OCI-LY1 (cell line): ENCODE measurements around the gene KRT39.

Experiments
- H2AFZ ChIP-seq: fragments of 200-600 bp; sonication (generic), shearing (Covaris generic); 2 replicates; pipeline ENCODE4 v1.6.0; 2014; ENCODE audit warnings: antibody characterized with exemption, mild to moderate bottlenecking, low read length
- H3F3A ChIP-seq: fragments of 200-600 bp; sonication (generic), shearing (Covaris generic); 2 replicates; pipeline ENCODE4 v1.6.0; 2014; ENCODE audit warnings: mild to moderate bottlenecking, antibody characterized with exemption, low read length, moderate library complexity; ENCODE audit not compliant: insufficient read depth
- H3K27ac ChIP-seq: fragments of 200-600 bp; sonication (generic); 2 replicates; pipeline ENCODE4 v1.5.1; 2014; ENCODE audit warnings: low read length, mixed run types, mild to moderate bottlenecking, low read depth; ENCODE audit not compliant: poor library complexity, severe bottlenecking
- H3K27me3 ChIP-seq: fragments of 200-600 bp; sonication (generic); 2 replicates; pipeline ENCODE4 v1.6.0; 2014; ENCODE audit warnings: antibody characterized with exemption, mild to moderate bottlenecking, low read length, moderate library complexity; ENCODE audit not compliant: insufficient read depth
- H3K36me3 ChIP-seq: fragments of 200-600 bp; sonication (generic); 2 replicates; pipeline ENCODE4 v1.6.1; 2014; ENCODE audit warnings: mild to moderate bottlenecking, antibody characterized with exemption, low read length, moderate library complexity, mixed read lengths; ENCODE audit not compliant: insufficient read depth
- H3K4me1 ChIP-seq: fragments of 200-600 bp; sonication (generic); 2 replicates; pipeline ENCODE4 v1.5.1; 2014; ENCODE audit warnings: mild to moderate bottlenecking, low read length, moderate library complexity; ENCODE audit not compliant: insufficient read depth, severe bottlenecking
- H3K4me2 ChIP-seq: fragments of 200-600 bp; sonication (generic), shearing (Covaris generic); 2 replicates; pipeline ENCODE4 v1.6.1; 2014; ENCODE audit warnings: low read length
- H3K4me3 ChIP-seq: fragments of 200-600 bp; sonication (generic); 2 replicates; pipeline ENCODE4 v1.5.1; 2014; ENCODE audit warnings: low read length, low read depth, mild to moderate bottlenecking, mixed read lengths; ENCODE audit not compliant: poor library complexity, severe bottlenecking
- H3K79me2 ChIP-seq: fragments of 200-600 bp; shearing (Covaris generic); 2 replicates; pipeline ENCODE4 v1.6.1; 2016; ENCODE audit warnings: mixed run types, low read length, mixed read lengths; ENCODE audit not compliant: insufficient read depth
- H3K9ac ChIP-seq: fragments of 200-600 bp; sonication (generic), shearing (Covaris generic); 2 replicates; pipeline ENCODE4 v1.6.1; 2014; ENCODE audit warnings: mild to moderate bottlenecking, low read length, mixed read lengths
- H3K9me2 ChIP-seq: fragments of 200-600 bp; sonication (generic), shearing (Covaris generic); 2 replicates; pipeline ENCODE4 v1.6.1; 2014; ENCODE audit warnings: low read depth, mild to moderate bottlenecking, low read length, mixed read lengths
- H3K9me3 ChIP-seq: fragments of 200-600 bp; shearing (Covaris generic); 2 replicates; pipeline ENCODE4 v1.6.1; 2014; ENCODE audit warnings: low read length, mixed read lengths
- H4K20me1 ChIP-seq: fragments of 200-600 bp; sonication (generic), shearing (Covaris generic); 2 replicates; pipeline ENCODE4 v1.6.0; 2016; ENCODE audit warnings: mild to moderate bottlenecking, low read length; ENCODE audit not compliant: insufficient read depth
- EZH2 ChIP-seq: fragments of 200-600 bp; sonication (generic), shearing (Covaris generic); IDR thresholded peaks from 2 replicates; pipeline ENCODE4 v1.8.0; 2017; ENCODE audit warnings: borderline replicate concordance, mixed run types, mild to moderate bottlenecking, antibody characterized with exemption, low read length, moderate library complexity, mixed read lengths
- TF ChIP-seq, protein P1 (sequence below): fragments of 200-600 bp; sonication (generic), shearing (Covaris generic); IDR thresholded peaks from 2 replicates; pipeline ENCODE4 v1.5.1; 2017; ENCODE audit warnings: mild to moderate bottlenecking, antibody characterized with exemption, low read length, moderate library complexity, mixed read lengths

The KRT39 gene

DNA sequence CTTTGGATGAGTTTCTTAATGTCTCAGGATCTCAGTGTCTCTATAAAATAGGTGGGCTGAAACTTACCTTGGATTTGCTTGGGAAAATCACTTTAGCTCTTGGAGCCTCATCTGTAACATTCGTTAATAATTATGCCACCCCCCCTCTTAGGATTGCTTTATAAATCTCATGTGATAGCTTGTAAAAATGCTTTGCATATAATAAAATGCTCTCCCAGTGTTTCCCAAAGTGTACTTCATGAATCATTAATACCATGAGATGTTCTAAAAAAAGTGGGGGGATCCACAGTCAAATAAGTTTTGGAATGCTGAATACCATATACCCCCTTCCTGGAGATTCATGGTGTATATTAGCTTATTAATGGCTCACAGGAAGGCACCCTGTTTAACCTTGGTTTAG is 5.2 kb downstream of the KRT39 start:
- no peaks in the 10 kb centered on the region for H4K20me1 ChIP-seq
- H3K27me3 ChIP-seq = no peaks in the 10 kb centered on the region
- H3K9me2 ChIP-seq = no peaks in the 10 kb centered on the region
- no peaks in the 10 kb centered on the region for H3K36me3 ChIP-seq
- H3K4me1 ChIP-seq = no peaks in the 10 kb centered on the region
- H3K9me3 ChIP-seq = no peaks in the 10 kb centered on the region
- H2AFZ ChIP-seq = no peak overlapping the region
- no peak overlapping the region for H3K9ac ChIP-seq
- H3K4me3 ChIP-seq = no peak overlapping the region
- no peak overlapping the region for H3K27ac ChIP-seq
- TF ChIP-seq, protein P1, sequence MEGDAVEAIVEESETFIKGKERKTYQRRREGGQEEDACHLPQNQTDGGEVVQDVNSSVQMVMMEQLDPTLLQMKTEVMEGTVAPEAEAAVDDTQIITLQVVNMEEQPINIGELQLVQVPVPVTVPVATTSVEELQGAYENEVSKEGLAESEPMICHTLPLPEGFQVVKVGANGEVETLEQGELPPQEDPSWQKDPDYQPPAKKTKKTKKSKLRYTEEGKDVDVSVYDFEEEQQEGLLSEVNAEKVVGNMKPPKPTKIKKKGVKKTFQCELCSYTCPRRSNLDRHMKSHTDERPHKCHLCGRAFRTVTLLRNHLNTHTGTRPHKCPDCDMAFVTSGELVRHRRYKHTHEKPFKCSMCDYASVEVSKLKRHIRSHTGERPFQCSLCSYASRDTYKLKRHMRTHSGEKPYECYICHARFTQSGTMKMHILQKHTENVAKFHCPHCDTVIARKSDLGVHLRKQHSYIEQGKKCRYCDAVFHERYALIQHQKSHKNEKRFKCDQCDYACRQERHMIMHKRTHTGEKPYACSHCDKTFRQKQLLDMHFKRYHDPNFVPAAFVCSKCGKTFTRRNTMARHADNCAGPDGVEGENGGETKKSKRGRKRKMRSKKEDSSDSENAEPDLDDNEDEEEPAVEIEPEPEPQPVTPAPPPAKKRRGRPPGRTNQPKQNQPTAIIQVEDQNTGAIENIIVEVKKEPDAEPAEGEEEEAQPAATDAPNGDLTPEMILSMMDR = no peak
- TF ChIP-seq EZH2 = no peak
- no peaks in the 10 kb centered on the region for H3F3A ChIP-seq
- H3K79me2 ChIP-seq = no peaks in the 10 kb centered on the region
- H3K4me2 ChIP-seq = no peak overlapping the region

DNA sequence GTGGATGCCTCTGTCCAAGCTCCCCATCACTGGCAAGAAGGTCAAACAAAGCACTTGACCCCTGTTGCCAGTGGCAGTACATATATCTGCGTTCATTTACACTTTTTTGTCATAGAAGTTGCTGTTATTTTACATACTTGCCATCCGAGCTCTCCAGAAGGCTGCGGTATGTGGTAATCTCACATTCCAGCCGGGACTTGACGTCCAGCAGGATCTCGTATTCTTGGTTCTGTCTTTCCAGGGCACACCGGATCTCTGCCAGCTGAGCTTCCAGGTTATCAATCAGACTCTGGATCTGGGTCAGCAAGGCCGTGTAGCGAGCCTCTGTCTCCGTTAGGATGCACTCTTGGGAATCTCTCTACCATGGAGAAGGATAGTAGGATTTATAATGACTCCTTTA is 6.6 kb downstream of the KRT39 start:
- H3K4me2 ChIP-seq = no peak overlapping the region
- H3K36me3 ChIP-seq = no peaks in the 10 kb centered on the region
- H4K20me1 ChIP-seq = no peaks in the 10 kb centered on the region
- no peaks in the 10 kb centered on the region for H3K9me3 ChIP-seq
- H3K9me2 ChIP-seq = no peaks in the 10 kb centered on the region
- H2AFZ ChIP-seq = no peak overlapping the region
- no peak overlapping the region for H3K4me3 ChIP-seq
- no peaks in the 10 kb centered on the region for H3K79me2 ChIP-seq
- no peak overlapping the region for H3K27ac ChIP-seq
- H3K27me3 ChIP-seq = no peaks in the 10 kb centered on the region
- no peak overlapping the region for H3K9ac ChIP-seq
- no peaks in the 10 kb centered on the region for H3F3A ChIP-seq
- no peaks in the 10 kb centered on the region for H3K4me1 ChIP-seq
- TF ChIP-seq EZH2 = no peak
- TF ChIP-seq, protein P1 = no peak

DNA sequence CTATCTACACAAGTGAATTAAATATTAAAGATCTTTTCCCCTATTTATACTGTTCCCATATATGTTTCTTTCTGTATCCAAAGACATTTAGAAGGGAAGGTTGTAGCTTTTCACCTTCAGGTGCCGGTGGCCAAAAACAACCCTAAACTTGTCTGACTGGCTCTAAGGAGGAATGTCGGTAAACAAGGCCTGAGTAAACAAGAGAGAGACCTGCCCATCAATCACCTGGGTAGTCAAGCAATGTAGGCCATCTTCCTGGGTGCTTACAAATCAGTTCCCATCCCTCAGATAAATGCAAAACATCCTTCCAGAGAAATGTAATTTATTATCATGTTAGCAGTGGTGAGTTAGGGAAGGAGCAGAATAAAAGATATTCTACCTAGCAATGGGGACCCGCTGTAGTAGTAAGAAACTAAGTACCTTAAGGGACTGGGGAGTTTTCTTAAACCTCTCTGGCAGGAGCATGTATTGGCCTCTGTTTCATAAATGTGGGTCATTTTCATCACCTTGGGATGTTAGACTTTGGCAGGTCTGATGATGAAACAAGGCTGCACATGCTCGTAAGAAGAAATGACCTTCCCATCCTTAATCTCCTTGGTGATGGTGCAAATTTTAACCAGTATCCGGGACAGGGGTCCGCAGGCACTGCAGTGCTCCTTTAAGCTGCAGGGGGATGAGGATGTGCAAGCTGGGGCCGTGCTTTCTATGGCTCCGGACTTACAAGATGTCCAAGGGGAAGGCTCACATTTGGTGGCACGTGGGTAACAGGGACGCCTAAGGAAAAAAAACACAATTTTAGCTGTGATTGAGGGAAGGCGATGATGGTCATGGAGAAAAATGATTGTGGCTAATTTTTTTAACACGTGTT is 8.4 kb downstream of the KRT39 start:
- Histone ChIP-seq H3K4me3 (no peak overlapping the region), H3K79me2 (no peaks in the 10 kb centered on the region), H3K27me3 (no peaks in the 10 kb centered on the region), H3K4me1 (no peaks in the 10 kb centered on the region), H3K9me2 (no peaks in the 10 kb centered on the region), H3K4me2 (no peak overlapping the region), H4K20me1 (no peaks in the 10 kb centered on the region), H3K9me3 (no peaks in the 10 kb centered on the region), H3K27ac (no peak overlapping the region), H3K36me3 (no peaks in the 10 kb centered on the region), H2AFZ (no peak overlapping the region), H3K9ac (no peak overlapping the region), H3F3A (no peaks in the 10 kb centered on the region)
- TF ChIP-seq EZH2 = no peak
- TF ChIP-seq, protein P1 = no peak
